HG03097 (cell line): ENCODE data around the gene NPEPPS.
A peak's percentile ranks its signal among the peaks of the same experiment; 100 is the strongest.
"Not testable (repeated sequence)": the region's sequence is repeated elsewhere in the genome, so short reads cannot be mapped to it uniquely, and the experiment has no call there.

Experiments used
- ATAC-seq: cut with Tn5 transposase; IDR thresholded peaks from one replicate; pipeline ENCODE4 v1.9.1; 2021; ENCODE audit not compliant: unreplicated experiment, low FRiP score

Gene NPEPPS

GRCh38 chr17:47530557-47531232 is at the start of gene NPEPPS:
Gene NPEPPS, plus strand, starts transcription at chr17:47531108. Its CDS starts 193 bp downstream, at chr17:47531301.
- ATAC-seq = peak; percentile 77

GRCh38 chr17:47491841-47492212 is 39.1 kb upstream of the NPEPPS start:
- ATAC-seq = not testable (repeated sequence)

GRCh38 chr17:47499074-47499473 is 31.8 kb upstream of the NPEPPS start:
- not testable (repeated sequence) for ATAC-seq

- ATAC-seq = not testable (repeated sequence)
Observed at GRCh38 chr17:47499494-47499893, 31.4 kb upstream of the NPEPPS start.

GRCh38 chr17:47500620-47501019 is 30.3 kb upstream of the NPEPPS start:
- ATAC-seq = not testable (repeated sequence)

GRCh38 chr17:47502122-47502731 is 28.7 kb upstream of the NPEPPS start:
- ATAC-seq = peak; percentile 79

GRCh38 chr17:47502776-47503455 is 28.0 kb upstream of the NPEPPS start:
- not testable (repeated sequence) for ATAC-seq

GRCh38 chr17:47511701-47512146 is 19.2 kb upstream of the NPEPPS start:
- not testable (repeated sequence) for ATAC-seq

GRCh38 chr17:47513301-47513700 is 17.6 kb upstream of the NPEPPS start:
- not testable (repeated sequence) for ATAC-seq

GRCh38 chr17:47518880-47519279 is 12.0 kb upstream of the NPEPPS start:
- ATAC-seq = not testable (repeated sequence)

- not testable (repeated sequence) for ATAC-seq
Observed at GRCh38 chr17:47519365-47519764, 11.5 kb upstream of the NPEPPS start.

GRCh38 chr17:47520279-47520678 is 10.6 kb upstream of the NPEPPS start:
- ATAC-seq = not testable (repeated sequence)

GRCh38 chr17:47521434-47521833 is 9.5 kb upstream of the NPEPPS start:
- not testable (repeated sequence) for ATAC-seq

GRCh38 chr17:47522341-47522740 is 8.6 kb upstream of the NPEPPS start:
- not testable (repeated sequence) for ATAC-seq

GRCh38 chr17:47531233-47531820 is 419 bp downstream of the NPEPPS start:
- ATAC-seq = peak; percentile 10

GRCh38 chr17:47539085-47539484 is 8.2 kb downstream of the NPEPPS start:
- not testable (repeated sequence) for ATAC-seq

GRCh38 chr17:47541676-47542075 is 10.8 kb downstream of the NPEPPS start:
- not testable (repeated sequence) for ATAC-seq

GRCh38 chr17:47544327-47544726 is 13.4 kb downstream of the NPEPPS start:
- ATAC-seq = not testable (repeated sequence)

- not testable (repeated sequence) for ATAC-seq
Observed at GRCh38 chr17:47554733-47555132, 23.8 kb downstream of the NPEPPS start.

- ATAC-seq = not testable (repeated sequence)
Observed at GRCh38 chr17:47556108-47556507, 25.2 kb downstream of the NPEPPS start.

GRCh38 chr17:47560517-47561043 is 29.7 kb downstream of the NPEPPS start:
- not testable (repeated sequence) for ATAC-seq
